ENCODE measurements around the gene HID1. TPM values are rescaled to one million over a fixed set of nuclear protein-coding genes. Genes with fewer than 3 reads are reported as not detected.

Gene HID1
- total and polyA plus RNA-seq, 2 of the 4 experiments (the other 2 are of a cell fraction): 0.18 to 1.7 TPM

DNA sequence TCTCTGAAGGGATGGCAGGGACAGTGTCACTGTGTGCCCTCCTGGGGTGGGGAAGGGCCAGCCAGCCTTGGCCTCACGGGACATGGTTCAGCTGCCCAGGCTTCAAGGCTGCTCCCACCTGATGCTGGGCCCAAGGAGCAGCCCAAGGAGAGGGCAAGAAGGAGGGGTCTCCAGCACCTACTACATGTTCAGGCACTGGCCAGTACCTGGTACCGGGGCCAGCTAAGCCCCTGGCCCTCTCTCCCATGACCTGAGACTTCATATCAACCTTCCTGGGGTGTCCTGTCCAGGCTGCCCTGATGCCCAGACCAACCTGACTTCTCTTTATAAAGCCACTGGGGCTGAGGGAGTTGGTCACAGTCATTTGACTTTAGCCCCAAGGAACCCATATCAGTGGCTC, 50.8 kb downstream of the HID1 start:
- dilution Hi-C loops (cut with HindIII; ENCODE audit: low sequenced_read_pairs, unreplicated experiment) (no loop called here), in situ Hi-C loops (cut with MboI; ENCODE audit: low sequenced_read_pairs) (no loop called here), intact Hi-C loops (cut with micrococcal nuclease) (no loop called here)
- no peak overlapping the region for H3K9ac ChIP-seq (ENCODE audit: low read depth, low read length)
- H2BK120ac ChIP-seq (ENCODE audit: low read depth, low read length): no peak overlapping the region
- H4K91ac ChIP-seq (ENCODE audit: insufficient read depth, low read depth, low read length): no peak overlapping the region
- H2AFZ ChIP-seq (replicated peaks; ENCODE audit: low read length, poor library complexity): no peak overlapping the region
- no peak overlapping the region for H4K8ac ChIP-seq (ENCODE audit: low read depth in 2 of 2, low read length in 2 of 2)
- H2BK5ac ChIP-seq (ENCODE audit: low read depth, low read length, poor library complexity, severe bottlenecking): no peak overlapping the region
- H3K36me3 ChIP-seq (ENCODE audit: control insufficient read depth, insufficient read depth, low read length): no peaks in the 10 kb centered on the region
- H4K5ac ChIP-seq (ENCODE audit: low read depth, low read length): no peak overlapping the region
- H3K18ac ChIP-seq (ENCODE audit: low read depth, low read length): no peak overlapping the region
- H3K23ac ChIP-seq (ENCODE audit: low read depth, low read length): no peak overlapping the region
- H3K4me2 ChIP-seq (ENCODE audit: low read depth, low read length): no peak overlapping the region
- no peaks in the 10 kb centered on the region for H3K79me1 ChIP-seq (ENCODE audit: low read depth in 1 of 2, low read length in 2 of 2)
- H3K27me3 ChIP-seq (ENCODE audit: control insufficient read depth, insufficient read depth, low read length): peaks cover 78% of the 10 kb centered on the region
- H2BK15ac ChIP-seq (ENCODE audit: low read depth, low read length): no peak overlapping the region
- BruUV-seq (replicated peaks): no TSS peak
- H3K27ac ChIP-seq (ENCODE audit: insufficient read depth, low read length): no peak overlapping the region
- H3K9me3 ChIP-seq (ENCODE audit: control insufficient read depth, insufficient read depth, low read length): no peaks in the 10 kb centered on the region
- WGBS, 2 experiments (ENCODE audit: extremely low coverage in 2 of 2, insufficient read length in 1 of 2): 76% methylated on average over 2 of the region's 2 CpGs; no CpG with 5 or more reads in 1 of the 2 experiments
- H4K20me1 ChIP-seq (ENCODE audit: insufficient read depth, low read length): no peaks in the 10 kb centered on the region
- H3K4me3 ChIP-seq (ENCODE audit: insufficient read depth, low read depth, low read length): no peak overlapping the region
- CTCF ChIA-PET: no interaction called here
- POLR2A ChIA-PET (ENCODE audit: unreplicated experiment): no interaction called here
- DNase-seq (no peak), ATAC-seq (ENCODE audit: low read depth) (no peak)
- no peak overlapping the region for H2AK5ac ChIP-seq (ENCODE audit: low read depth, low read length)
- H3K14ac ChIP-seq (replicated peaks; ENCODE audit: low read depth, low read length): no peak overlapping the region
- no peak overlapping the region for H2BK20ac ChIP-seq (ENCODE audit: low read depth, low read length)
- H3K56ac ChIP-seq (ENCODE audit: extremely low read depth, insufficient read depth, low read length): no peak overlapping the region
- no peaks in the 10 kb centered on the region for H3K9me1 ChIP-seq (ENCODE audit: insufficient read depth, low read length)
- H3K4ac ChIP-seq (ENCODE audit: low read depth, low read length): no peak overlapping the region
- no peaks in the 10 kb centered on the region for H3K4me1 ChIP-seq (ENCODE audit: control insufficient read depth, insufficient read depth, low read length)
- TF ChIP-seq RCOR1 (IDR thresholded peaks at IDR 0.05; ENCODE audit: insufficient replicate concordance, low read length) (no peak), CHD1 (IDR thresholded peaks at IDR 0.05; ENCODE audit: low read depth, low read length) (no peak), POLR2A (IDR thresholded peaks at IDR 0.05; ENCODE audit: low read depth, low read length) (no peak), RAD21 (IDR thresholded peaks at IDR 0.05; ENCODE audit: low read length) (no peak), RFX5 (IDR thresholded peaks at IDR 0.05; ENCODE audit: low read depth, low read length) (no peak), MAZ (IDR thresholded peaks at IDR 0.05; ENCODE audit: borderline replicate concordance, low read depth, low read length) (no peak), CEBPB (IDR thresholded peaks at IDR 0.05; ENCODE audit: low read depth, low read length) (no peak), BHLHE40 (IDR thresholded peaks at IDR 0.05; ENCODE audit: low read depth, low read length) (no peak), MXI1 (IDR thresholded peaks at IDR 0.05; ENCODE audit: borderline replicate concordance, low read depth, low read length) (no peak), MAFK (IDR thresholded peaks at IDR 0.05; ENCODE audit: low read depth, low read length) (no peak), FOS (IDR thresholded peaks at IDR 0.05; ENCODE audit: low read depth, low read length) (no peak), SMC3 (IDR thresholded peaks at IDR 0.05; ENCODE audit: low read depth, low read length) (no peak)
- TF ChIP-seq, protein P1, sequence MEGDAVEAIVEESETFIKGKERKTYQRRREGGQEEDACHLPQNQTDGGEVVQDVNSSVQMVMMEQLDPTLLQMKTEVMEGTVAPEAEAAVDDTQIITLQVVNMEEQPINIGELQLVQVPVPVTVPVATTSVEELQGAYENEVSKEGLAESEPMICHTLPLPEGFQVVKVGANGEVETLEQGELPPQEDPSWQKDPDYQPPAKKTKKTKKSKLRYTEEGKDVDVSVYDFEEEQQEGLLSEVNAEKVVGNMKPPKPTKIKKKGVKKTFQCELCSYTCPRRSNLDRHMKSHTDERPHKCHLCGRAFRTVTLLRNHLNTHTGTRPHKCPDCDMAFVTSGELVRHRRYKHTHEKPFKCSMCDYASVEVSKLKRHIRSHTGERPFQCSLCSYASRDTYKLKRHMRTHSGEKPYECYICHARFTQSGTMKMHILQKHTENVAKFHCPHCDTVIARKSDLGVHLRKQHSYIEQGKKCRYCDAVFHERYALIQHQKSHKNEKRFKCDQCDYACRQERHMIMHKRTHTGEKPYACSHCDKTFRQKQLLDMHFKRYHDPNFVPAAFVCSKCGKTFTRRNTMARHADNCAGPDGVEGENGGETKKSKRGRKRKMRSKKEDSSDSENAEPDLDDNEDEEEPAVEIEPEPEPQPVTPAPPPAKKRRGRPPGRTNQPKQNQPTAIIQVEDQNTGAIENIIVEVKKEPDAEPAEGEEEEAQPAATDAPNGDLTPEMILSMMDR (conservative IDR thresholded peaks at IDR 0.05; ENCODE audit: low read depth, low read length): no peak
- TF ChIP-seq, protein P2, sequence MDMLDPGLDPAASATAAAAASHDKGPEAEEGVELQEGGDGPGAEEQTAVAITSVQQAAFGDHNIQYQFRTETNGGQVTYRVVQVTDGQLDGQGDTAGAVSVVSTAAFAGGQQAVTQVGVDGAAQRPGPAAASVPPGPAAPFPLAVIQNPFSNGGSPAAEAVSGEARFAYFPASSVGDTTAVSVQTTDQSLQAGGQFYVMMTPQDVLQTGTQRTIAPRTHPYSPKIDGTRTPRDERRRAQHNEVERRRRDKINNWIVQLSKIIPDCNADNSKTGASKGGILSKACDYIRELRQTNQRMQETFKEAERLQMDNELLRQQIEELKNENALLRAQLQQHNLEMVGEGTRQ (IDR thresholded peaks at IDR 0.05; ENCODE audit: low read depth, low read length): no peak
- TF ChIP-seq, protein P3, sequence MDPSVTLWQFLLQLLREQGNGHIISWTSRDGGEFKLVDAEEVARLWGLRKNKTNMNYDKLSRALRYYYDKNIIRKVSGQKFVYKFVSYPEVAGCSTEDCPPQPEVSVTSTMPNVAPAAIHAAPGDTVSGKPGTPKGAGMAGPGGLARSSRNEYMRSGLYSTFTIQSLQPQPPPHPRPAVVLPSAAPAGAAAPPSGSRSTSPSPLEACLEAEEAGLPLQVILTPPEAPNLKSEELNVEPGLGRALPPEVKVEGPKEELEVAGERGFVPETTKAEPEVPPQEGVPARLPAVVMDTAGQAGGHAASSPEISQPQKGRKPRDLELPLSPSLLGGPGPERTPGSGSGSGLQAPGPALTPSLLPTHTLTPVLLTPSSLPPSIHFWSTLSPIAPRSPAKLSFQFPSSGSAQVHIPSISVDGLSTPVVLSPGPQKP (IDR thresholded peaks at IDR 0.05; ENCODE audit: borderline replicate concordance, low read depth, low read length): no peak
- no peak overlapping the region for H2AK9ac ChIP-seq (replicated peaks; ENCODE audit: low read depth, low read length, poor library complexity)
